Keratinocyte (primary cell): Measurements from ENCODE around the gene UBE2F. TPM values are rescaled to one million over a fixed set of nuclear protein-coding genes. Genes with fewer than 3 reads are reported as not detected.
"Not testable (repeated sequence)": the region's sequence is repeated elsewhere in the genome, so short reads cannot be mapped to it uniquely, and the experiment has no call there.

Experiments used
- DNase-seq: peaks from one replicate; pipeline ENCODE4 v3.0.0-alpha.2; 2011; ENCODE audit warnings: low read depth, missing footprints, low spot score
- FAIRE-seq: peaks from 2 replicates; lab custom pipeline; 2011; peaks lifted over from hg19 to GRCh38; lab: Jason Lieb, UNC
- H2AFZ ChIP-seq: 2 replicates; pipeline ENCODE4 v1.6.0; 2012; ENCODE audit warnings: low read length, control low read depth, inconsistent platforms; ENCODE audit not compliant: control insufficient read depth
- H3K27ac ChIP-seq: 2 replicates; pipeline ENCODE4 v1.5.1; 2011; ENCODE audit warnings: low read length; ENCODE audit not compliant: control insufficient read depth, insufficient read depth
- H3K27me3 ChIP-seq: 3 replicates; pipeline ENCODE4 v1.6.0; 2011; ENCODE audit warnings: low read length; ENCODE audit not compliant: control insufficient read depth, insufficient read depth; ENCODE audit errors: extremely low read depth
- H3K36me3 ChIP-seq, 2 experiments: 2 replicates in 1 of 2; 3 replicates in 1 of 2; pipeline ENCODE4 v1.5.1; 2011; ENCODE audit warnings: low read length in 2 of 2, mild to moderate bottlenecking in 1 of 2; ENCODE audit not compliant: control insufficient read depth in 2 of 2, insufficient read depth in 2 of 2; ENCODE audit errors: extremely low read depth in 1 of 2
- H3K4me1 ChIP-seq: 3 replicates; pipeline ENCODE4 v1.5.1; 2011; ENCODE audit warnings: low read length; ENCODE audit not compliant: control insufficient read depth, insufficient read depth; ENCODE audit errors: extremely low read depth
- H3K4me2 ChIP-seq: 3 replicates; pipeline ENCODE4 v1.6.0; 2011; ENCODE audit warnings: low read depth, low read length; ENCODE audit not compliant: control insufficient read depth, insufficient read depth; ENCODE audit errors: extremely low read depth
- H3K4me3 ChIP-seq, 3 experiments: fragments of 200-600 bp in 1 of 3; sonication (generic) in 1 of 3; 2 replicates in 2 of 3; 3 replicates in 1 of 3; pipeline ENCODE4 v1.5.1; 2011 to 2016; ENCODE audit warnings: low read length in 3 of 3, mild to moderate bottlenecking in 3 of 3, control low read depth in 2 of 3, inconsistent platforms in 1 of 3, low read depth in 1 of 3, mixed read lengths in 1 of 3, mixed run types in 1 of 3, moderate library complexity in 1 of 3; ENCODE audit not compliant: control insufficient read depth in 2 of 3, insufficient read depth in 2 of 3; ENCODE audit errors: extremely low read depth in 1 of 3
- H3K79me2 ChIP-seq: 2 replicates; pipeline ENCODE4 v1.6.0; 2012; ENCODE audit warnings: low read length; ENCODE audit not compliant: control insufficient read depth, insufficient read depth
- H3K9ac ChIP-seq: 3 replicates; pipeline ENCODE4 v1.6.0; 2011; ENCODE audit warnings: low read length; ENCODE audit not compliant: control insufficient read depth, insufficient read depth; ENCODE audit errors: extremely low read depth
- H3K9me1 ChIP-seq: 3 replicates; pipeline ENCODE4 v1.6.0; 2011; ENCODE audit warnings: low read length; ENCODE audit not compliant: control insufficient read depth, insufficient read depth; ENCODE audit errors: extremely low read depth
- H3K9me3 ChIP-seq: 2 replicates; pipeline ENCODE4 v1.5.1; 2012; ENCODE audit warnings: low read depth, low read length; ENCODE audit not compliant: control insufficient read depth
- H4K20me1 ChIP-seq: 3 replicates; pipeline ENCODE4 v1.6.0; 2011; ENCODE audit warnings: low read length; ENCODE audit not compliant: control insufficient read depth, insufficient read depth; ENCODE audit errors: extremely low read depth
- CTCF ChIP-seq, 3 experiments: IDR thresholded peaks in 1 of 3; conservative IDR thresholded peaks in 1 of 3; optimal IDR thresholded peaks in 1 of 3; 2 replicates in 2 of 3; 3 replicates in 1 of 3; pipeline versions ENCODE3 to v1.5.1; 2011; ENCODE audit warnings: low read length in 3 of 3, mild to moderate bottlenecking in 3 of 3, moderate library complexity in 2 of 3, control low read depth in 1 of 3, inconsistent platforms in 1 of 3; ENCODE audit not compliant: insufficient read depth in 2 of 3; ENCODE audit errors: extremely low read depth in 1 of 3
- EZH2 ChIP-seq: IDR thresholded peaks from one replicate; pipeline ENCODE4 v1.6.1; 2012; ENCODE audit warnings: inconsistent platforms, mild to moderate bottlenecking, low read length, moderate library complexity
- dilution Hi-C: fragments of 300-500 bp; cut with MboI; formaldehyde crosslinking; loops from one replicate; pipeline ENCODE4 v1.7.0; 2020; ENCODE audit warnings: low sequenced_read_pairs; ENCODE audit not compliant: extremely low pct_ligation_motif_present
- polyA plus RNA-seq, 5 experiments: library from polyadenylated mRNA; depleted of rRNA in 3 of 5; stranded (reverse) in 3 of 5; stranded (forward) in 1 of 5; unstranded in 1 of 5; fragments of >200 nt; gene quantifications; 1 replicate in 1 of 5; 2 replicates in 3 of 5; 3 replicates in 1 of 5; pipeline versions ENCODE4 v1.2.1 to v1.2.3, GENCODE V29; 2011 to 2012; ENCODE audit warnings: missing spikeins in 2 of 5, low read depth in 1 of 5, low replicate concordance in 1 of 5

Gene UBE2F
- polyA plus RNA-seq, 1 donor (not counting 4 experiments of a cell fraction or from before 2014, with no cell fraction given): 95.6 TPM

- Histone ChIP-seq H3K9ac (no peak overlapping the region), H3K79me2 (peaks cover 11% of the 10 kb centered on the region), H3K27ac (no peak overlapping the region), H3K36me3 (peaks cover 16 to 26% of the 10 kb centered on the region in 2 experiments), H3K9me1 (no peaks in the 10 kb centered on the region), H3K27me3 (no peaks in the 10 kb centered on the region), H4K20me1 (no peaks in the 10 kb centered on the region), H2AFZ (no peak overlapping the region), H3K9me3 (no peaks in the 10 kb centered on the region), H3K4me2 (no peak overlapping the region), H3K4me1 (peaks cover 6% of the 10 kb centered on the region), H3K4me3 (no peak overlapping the region)
- no peak for FAIRE-seq
- dilution Hi-C loops: no loop called here
- no peak for TF ChIP-seq EZH2
- TF ChIP-seq CTCF (optimal IDR thresholded peaks at IDR 0.05 in 1 of 3, IDR thresholded peaks at IDR 0.05 in 1 of 3, conservative IDR thresholded peaks at IDR 0.05 in 1 of 3; ENCODE audit: extremely low read depth in 1 of 3, insufficient read depth in 2 of 3, low read length in 3 of 3): no peak
- DNase-seq: no peak
These were observed 98.4 kb downstream of the UBE2F start for GRCh38 chr2:238065071-238065846.

- peaks cover 6% of the 10 kb centered on the region for H3K4me1 ChIP-seq
- H3K36me3 ChIP-seq: peaks cover 16 to 26% of the 10 kb centered on the region in 2 experiments
- DNase-seq: no peak
- no peaks in the 10 kb centered on the region for H3K9me1 ChIP-seq
- peaks cover 9% of the 10 kb centered on the region for H3K79me2 ChIP-seq
- H3K27me3 ChIP-seq: no peaks in the 10 kb centered on the region
- H4K20me1 ChIP-seq: no peaks in the 10 kb centered on the region
- H3K27ac ChIP-seq: no peak overlapping the region
- H3K4me2 ChIP-seq: no peak overlapping the region
- TF ChIP-seq CTCF (optimal IDR thresholded peaks at IDR 0.05 in 1 of 3, IDR thresholded peaks at IDR 0.05 in 1 of 3, conservative IDR thresholded peaks at IDR 0.05 in 1 of 3; ENCODE audit: extremely low read depth in 1 of 3, insufficient read depth in 2 of 3, low read length in 3 of 3) (no peak), EZH2 (no peak)
- dilution Hi-C loops: no loop called here
- no peak for FAIRE-seq
- no peak overlapping the region for H2AFZ ChIP-seq
- no peak overlapping the region for H3K9ac ChIP-seq
- H3K9me3 ChIP-seq: no peaks in the 10 kb centered on the region
- no peak overlapping the region for H3K4me3 ChIP-seq
These were observed 99.4 kb downstream of the UBE2F start for GRCh38 chr2:238066218-238066617.

DNA sequence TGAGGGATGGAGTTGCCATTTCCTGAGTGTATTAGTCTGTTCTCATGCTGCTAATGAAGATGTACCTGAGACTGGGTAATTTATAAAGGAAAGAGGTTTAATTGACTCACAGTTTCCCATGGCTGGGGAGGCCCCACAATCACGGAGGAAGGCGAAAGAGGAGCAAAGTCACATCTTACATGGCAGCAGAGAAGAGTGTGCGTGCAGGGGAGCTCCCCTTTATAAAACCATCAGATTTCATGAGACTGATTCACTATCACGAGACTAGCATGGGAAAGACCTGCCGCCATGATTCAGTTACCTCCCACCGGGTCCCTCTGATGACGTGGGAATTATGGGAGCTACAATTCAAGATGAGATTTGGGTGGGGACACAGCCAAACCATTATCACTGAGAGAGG, 99.9 kb downstream of the UBE2F start:
- H2AFZ ChIP-seq, H3K4me1 ChIP-seq, H3K4me3 ChIP-seq, H3K9ac ChIP-seq, DNase-seq, H3K27me3 ChIP-seq, H3K9me1 ChIP-seq, FAIRE-seq, H3K27ac ChIP-seq, dilution Hi-C loops, H3K4me2 ChIP-seq, H3K9me3 ChIP-seq, H4K20me1 ChIP-seq, H3K79me2 ChIP-seq: not testable (repeated sequence)
- peaks cover 17 to 26% of the 10 kb centered on the region in 2 experiments for H3K36me3 ChIP-seq
